Ureter (tissue), 1 donor: ENCODE data around the gene SKIL. TPM values are rescaled to one million over a fixed set of nuclear protein-coding genes. Genes with fewer than 3 reads are reported as not detected.
A peak's percentile ranks its signal among the peaks of the same experiment; 100 is the strongest.
"Not testable (repeated sequence)": the region's sequence is repeated elsewhere in the genome, so short reads cannot be mapped to it uniquely, and the experiment has no call there.

Source experiments
- DNase-seq: peaks from one replicate; pipeline ENCODE4 v3.0.0-alpha.2; 2020; ENCODE audit warnings: low spot score
- total RNA-seq: library from RNA; stranded (reverse); gene quantifications from one replicate; pipeline ENCODE4 v1.2.4, GENCODE V29; 2023
- donor health status: DM: yes; HTN: yes; CAD: no.

SKIL gene
- 51.9 TPM for total RNA-seq

GRCh38 chr3:170357176-170358041 lies at the start of gene SKIL:
Gene SKIL, plus strand, starts transcription at chr3:170357715. Its CDS starts 2,617 bp downstream, at chr3:170360332.
- peak; percentile 97 for DNase-seq

GRCh38 chr3:170309046-170309445 lies 48.5 kb upstream of the SKIL start:
- no peak for DNase-seq

- no peak for DNase-seq
These were observed 39.6 kb upstream of the SKIL start for GRCh38 chr3:170317954-170318353.

GRCh38 chr3:170320461-170321121 lies 36.9 kb upstream of the SKIL start:
- no peak for DNase-seq

GRCh38 chr3:170321321-170322034 lies 36.0 kb upstream of the SKIL start:
- DNase-seq: no peak

- DNase-seq: no peak
These were observed 34.8 kb upstream of the SKIL start for GRCh38 chr3:170322566-170323269.

- no peak for DNase-seq
These were observed 34.2 kb upstream of the SKIL start for GRCh38 chr3:170323331-170323730.

GRCh38 chr3:170324962-170325361 lies 32.6 kb upstream of the SKIL start:
- no peak for DNase-seq

- DNase-seq: no peak
These were observed 30.3 kb upstream of the SKIL start for GRCh38 chr3:170327040-170327808.

GRCh38 chr3:170327868-170328548 lies 29.5 kb upstream of the SKIL start:
- DNase-seq: not testable (repeated sequence)

GRCh38 chr3:170330366-170330765 lies 27.1 kb upstream of the SKIL start:
- DNase-seq: no peak

- DNase-seq: no peak
These were observed 26.4 kb upstream of the SKIL start for GRCh38 chr3:170331143-170331542.

- DNase-seq: no peak
These were observed 20.1 kb upstream of the SKIL start for GRCh38 chr3:170337420-170337819.

GRCh38 chr3:170338690-170339340 lies 18.7 kb upstream of the SKIL start:
- DNase-seq: no peak

- not testable (repeated sequence) for DNase-seq
These were observed 15.2 kb upstream of the SKIL start for GRCh38 chr3:170342273-170342672.

GRCh38 chr3:170343859-170344258 lies 13.7 kb upstream of the SKIL start:
- DNase-seq: not testable (repeated sequence)

GRCh38 chr3:170344971-170345370 lies 12.5 kb upstream of the SKIL start:
- DNase-seq: no peak

GRCh38 chr3:170346481-170347392 lies 10.8 kb upstream of the SKIL start:
- no peak for DNase-seq
